Keratinocyte (primary cell): ENCODE results near the gene LAD1. TPM values are rescaled to one million over a fixed set of nuclear protein-coding genes. Genes with fewer than 3 reads are reported as not detected.

ENCODE experiments used
- DNase-seq: peaks from one replicate; pipeline ENCODE4 v3.0.0-alpha.2; 2011; ENCODE audit warnings: low read depth, missing footprints, low spot score
- FAIRE-seq: peaks from 2 replicates; lab custom pipeline; 2011; peaks lifted over from hg19 to GRCh38; lab: Jason Lieb, UNC
- H2AFZ ChIP-seq: 2 replicates; pipeline ENCODE4 v1.6.0; 2012; ENCODE audit warnings: low read length, control low read depth, inconsistent platforms; ENCODE audit not compliant: control insufficient read depth
- H3K27ac ChIP-seq: 2 replicates; pipeline ENCODE4 v1.5.1; 2011; ENCODE audit warnings: low read length; ENCODE audit not compliant: control insufficient read depth, insufficient read depth
- H3K27me3 ChIP-seq: 3 replicates; pipeline ENCODE4 v1.6.0; 2011; ENCODE audit warnings: low read length; ENCODE audit not compliant: control insufficient read depth, insufficient read depth; ENCODE audit errors: extremely low read depth
- H3K36me3 ChIP-seq, 2 experiments: 2 replicates in 1 of 2; 3 replicates in 1 of 2; pipeline ENCODE4 v1.5.1; 2011; ENCODE audit warnings: low read length in 2 of 2, mild to moderate bottlenecking in 1 of 2; ENCODE audit not compliant: control insufficient read depth in 2 of 2, insufficient read depth in 2 of 2; ENCODE audit errors: extremely low read depth in 1 of 2
- H3K4me1 ChIP-seq: 3 replicates; pipeline ENCODE4 v1.5.1; 2011; ENCODE audit warnings: low read length; ENCODE audit not compliant: control insufficient read depth, insufficient read depth; ENCODE audit errors: extremely low read depth
- H3K4me2 ChIP-seq: 3 replicates; pipeline ENCODE4 v1.6.0; 2011; ENCODE audit warnings: low read depth, low read length; ENCODE audit not compliant: control insufficient read depth, insufficient read depth; ENCODE audit errors: extremely low read depth
- H3K4me3 ChIP-seq, 3 experiments: fragments of 200-600 bp in 1 of 3; sonication (generic) in 1 of 3; 2 replicates in 2 of 3; 3 replicates in 1 of 3; pipeline ENCODE4 v1.5.1; 2011 to 2016; ENCODE audit warnings: low read length in 3 of 3, mild to moderate bottlenecking in 3 of 3, control low read depth in 2 of 3, inconsistent platforms in 1 of 3, low read depth in 1 of 3, mixed read lengths in 1 of 3, mixed run types in 1 of 3, moderate library complexity in 1 of 3; ENCODE audit not compliant: control insufficient read depth in 2 of 3, insufficient read depth in 2 of 3; ENCODE audit errors: extremely low read depth in 1 of 3
- H3K79me2 ChIP-seq: 2 replicates; pipeline ENCODE4 v1.6.0; 2012; ENCODE audit warnings: low read length; ENCODE audit not compliant: control insufficient read depth, insufficient read depth
- H3K9ac ChIP-seq: 3 replicates; pipeline ENCODE4 v1.6.0; 2011; ENCODE audit warnings: low read length; ENCODE audit not compliant: control insufficient read depth, insufficient read depth; ENCODE audit errors: extremely low read depth
- H3K9me1 ChIP-seq: 3 replicates; pipeline ENCODE4 v1.6.0; 2011; ENCODE audit warnings: low read length; ENCODE audit not compliant: control insufficient read depth, insufficient read depth; ENCODE audit errors: extremely low read depth
- H3K9me3 ChIP-seq: 2 replicates; pipeline ENCODE4 v1.5.1; 2012; ENCODE audit warnings: low read depth, low read length; ENCODE audit not compliant: control insufficient read depth
- H4K20me1 ChIP-seq: 3 replicates; pipeline ENCODE4 v1.6.0; 2011; ENCODE audit warnings: low read length; ENCODE audit not compliant: control insufficient read depth, insufficient read depth; ENCODE audit errors: extremely low read depth
- CTCF ChIP-seq, 3 experiments: IDR thresholded peaks in 1 of 3; conservative IDR thresholded peaks in 1 of 3; optimal IDR thresholded peaks in 1 of 3; 2 replicates in 2 of 3; 3 replicates in 1 of 3; pipeline versions ENCODE3 to v1.5.1; 2011; ENCODE audit warnings: low read length in 3 of 3, mild to moderate bottlenecking in 3 of 3, moderate library complexity in 2 of 3, control low read depth in 1 of 3, inconsistent platforms in 1 of 3; ENCODE audit not compliant: insufficient read depth in 2 of 3; ENCODE audit errors: extremely low read depth in 1 of 3
- EZH2 ChIP-seq: IDR thresholded peaks from one replicate; pipeline ENCODE4 v1.6.1; 2012; ENCODE audit warnings: inconsistent platforms, mild to moderate bottlenecking, low read length, moderate library complexity
- dilution Hi-C: fragments of 300-500 bp; cut with MboI; formaldehyde crosslinking; loops from one replicate; pipeline ENCODE4 v1.7.0; 2020; ENCODE audit warnings: low sequenced_read_pairs; ENCODE audit not compliant: extremely low pct_ligation_motif_present
- polyA plus RNA-seq, 5 experiments: library from polyadenylated mRNA; depleted of rRNA in 3 of 5; stranded (reverse) in 3 of 5; stranded (forward) in 1 of 5; unstranded in 1 of 5; fragments of >200 nt; gene quantifications; 1 replicate in 1 of 5; 2 replicates in 3 of 5; 3 replicates in 1 of 5; pipeline versions ENCODE4 v1.2.1 to v1.2.3, GENCODE V29; 2011 to 2012; ENCODE audit warnings: missing spikeins in 2 of 5, low read depth in 1 of 5, low replicate concordance in 1 of 5

Gene LAD1
- polyA plus RNA-seq, 1 donor (not counting 4 experiments of a cell fraction or from before 2014, with no cell fraction given) = 82.9 TPM

- FAIRE-seq (no peak), DNase-seq (no peak)
- H3K4me2 ChIP-seq = no peak overlapping the region
- H3K4me1 ChIP-seq = peaks cover 11% of the 10 kb centered on the region
- no peak overlapping the region for H3K4me3 ChIP-seq
- H3K27ac ChIP-seq = no peak overlapping the region
- dilution Hi-C loops = no loop called here
- H2AFZ ChIP-seq = no peak overlapping the region
- H3K27me3 ChIP-seq = peaks cover 11% of the 10 kb centered on the region
- H3K79me2 ChIP-seq = no peaks in the 10 kb centered on the region
- H3K9me1 ChIP-seq = no peaks in the 10 kb centered on the region
- TF ChIP-seq EZH2 = no peak
- TF ChIP-seq CTCF (optimal IDR thresholded peaks at IDR 0.05 in 1 of 3, IDR thresholded peaks at IDR 0.05 in 1 of 3, conservative IDR thresholded peaks at IDR 0.05 in 1 of 3; ENCODE audit: extremely low read depth in 1 of 3, insufficient read depth in 2 of 3, low read length in 3 of 3) = no peak
- H4K20me1 ChIP-seq = no peaks in the 10 kb centered on the region
- H3K36me3 ChIP-seq = no peaks in the 10 kb centered on the region
- H3K9me3 ChIP-seq = no peaks in the 10 kb centered on the region
- H3K9ac ChIP-seq = no peak overlapping the region
These were observed 38.0 kb downstream of the LAD1 start for GRCh38 chr1:201360901-201361651.

- Histone ChIP-seq H3K9me1 (no peaks in the 10 kb centered on the region), H3K9me3 (no peaks in the 10 kb centered on the region), H3K4me1 (peaks cover 13% of the 10 kb centered on the region), H3K4me2 (no peak overlapping the region), H3K4me3 (no peak overlapping the region), H3K79me2 (no peaks in the 10 kb centered on the region), H4K20me1 (no peaks in the 10 kb centered on the region), H2AFZ (no peak overlapping the region), H3K9ac (no peak overlapping the region), H3K27me3 (peaks cover 11% of the 10 kb centered on the region), H3K36me3 (no peaks in the 10 kb centered on the region), H3K27ac (no peak overlapping the region)
- dilution Hi-C loops = no loop called here
- DNase-seq (no peak), FAIRE-seq (no peak)
- TF ChIP-seq EZH2 (no peak), CTCF (optimal IDR thresholded peaks at IDR 0.05 in 1 of 3, IDR thresholded peaks at IDR 0.05 in 1 of 3, conservative IDR thresholded peaks at IDR 0.05 in 1 of 3; ENCODE audit: extremely low read depth in 1 of 3, insufficient read depth in 2 of 3, low read length in 3 of 3) (no peak)
These were observed 38.6 kb downstream of the LAD1 start for GRCh38 chr1:201360486-201360885.
